HG02678 (cell line): ENCODE results near the gene BSND.

Source experiments
- ATAC-seq: cut with Tn5 transposase; IDR thresholded peaks from one replicate; pipeline ENCODE4 v1.9.1; 2021; ENCODE audit warnings: mild to moderate bottlenecking, moderate library complexity; ENCODE audit not compliant: unreplicated experiment

BSND gene

DNA sequence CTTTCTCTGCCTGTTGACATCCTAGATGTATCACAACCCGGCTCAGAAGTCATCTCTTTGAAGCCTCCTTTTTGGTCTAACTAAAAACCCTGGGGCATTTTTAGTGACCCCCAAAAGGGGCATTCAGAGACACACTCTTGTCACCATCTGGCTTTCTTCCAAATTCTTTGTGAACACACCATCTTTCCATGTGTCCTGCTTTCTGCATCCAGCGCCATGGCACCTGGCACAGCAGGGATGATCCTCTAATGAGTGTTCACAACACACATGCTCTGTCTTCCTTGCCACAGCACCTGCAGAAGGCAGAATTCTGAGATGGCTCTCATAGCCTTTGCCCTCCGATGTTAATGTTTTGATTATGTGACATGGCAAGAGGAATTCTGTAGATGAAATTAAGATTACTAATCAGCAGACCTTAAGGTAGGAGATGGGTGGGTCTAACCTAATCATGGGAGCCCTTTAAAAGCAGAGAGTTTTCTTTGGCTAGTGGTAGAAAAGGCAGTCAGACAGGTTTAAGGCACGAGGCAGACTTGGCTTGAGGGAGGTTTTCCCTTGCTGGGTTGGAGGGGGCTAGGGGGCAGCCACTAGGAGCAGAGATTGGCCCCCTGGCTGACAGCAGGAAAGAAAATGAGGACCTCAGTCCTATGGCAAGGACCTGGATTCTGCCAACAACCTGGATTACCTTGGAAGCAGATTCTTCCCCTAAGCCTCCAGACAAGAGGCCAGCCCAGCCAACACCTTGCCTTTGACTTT lies 23.2 kb upstream of the BSND start:
- no peak for ATAC-seq

DNA sequence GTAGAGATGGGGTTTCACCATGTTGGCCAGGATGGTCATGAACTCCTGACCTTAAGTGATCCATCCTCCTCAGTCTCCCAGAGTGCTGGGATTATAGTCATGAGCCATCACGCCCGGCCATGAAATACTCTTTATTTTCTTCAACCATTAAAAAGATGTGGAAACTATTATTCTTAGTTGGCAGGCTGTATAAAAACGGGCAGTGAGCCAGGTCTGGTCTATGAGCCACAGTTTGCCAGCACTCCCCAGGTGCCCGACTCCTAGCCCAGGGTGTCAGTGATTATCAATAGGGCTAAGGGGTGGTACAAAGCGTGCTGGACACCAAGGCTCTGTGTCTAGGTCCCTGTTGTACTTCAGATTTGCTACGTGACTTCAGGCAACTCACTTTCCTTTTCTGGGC lies 22.0 kb upstream of the BSND start:
- no peak for ATAC-seq

- ATAC-seq, result no peak
Observed at GRCh38 chr1:54977533-54978297, 21.0 kb upstream of the BSND start.

GRCh38 chr1:54978528-54979326 lies 20.0 kb upstream of the BSND start:
- ATAC-seq, result no peak

GRCh38 chr1:54979327-54979891 lies 19.3 kb upstream of the BSND start:
- no peak for ATAC-seq

DNA sequence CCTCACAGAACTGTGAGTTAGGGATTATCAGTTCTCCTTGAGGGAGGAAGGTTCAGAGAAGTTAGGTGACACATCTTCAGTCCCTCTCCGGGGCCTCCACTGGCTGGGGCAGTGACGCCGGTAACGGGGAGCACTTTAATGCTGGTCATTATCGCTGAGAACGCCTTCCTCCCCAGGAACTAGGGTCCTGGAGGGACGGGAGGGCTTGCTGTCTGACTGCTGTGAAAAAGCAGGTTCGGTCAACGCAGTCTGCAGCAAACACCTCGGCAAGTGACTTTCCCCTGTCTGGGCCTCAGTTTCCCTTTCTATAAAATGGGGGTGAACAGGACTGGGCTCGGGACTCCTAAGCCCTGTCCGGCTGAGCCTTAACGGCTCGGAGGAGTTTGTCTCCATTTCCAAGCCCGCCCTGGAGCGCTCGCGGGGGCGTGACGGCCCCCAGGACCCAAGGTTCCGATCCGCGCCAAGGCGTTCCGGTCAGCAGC lies 18.6 kb upstream of the BSND start:
- no peak for ATAC-seq

DNA sequence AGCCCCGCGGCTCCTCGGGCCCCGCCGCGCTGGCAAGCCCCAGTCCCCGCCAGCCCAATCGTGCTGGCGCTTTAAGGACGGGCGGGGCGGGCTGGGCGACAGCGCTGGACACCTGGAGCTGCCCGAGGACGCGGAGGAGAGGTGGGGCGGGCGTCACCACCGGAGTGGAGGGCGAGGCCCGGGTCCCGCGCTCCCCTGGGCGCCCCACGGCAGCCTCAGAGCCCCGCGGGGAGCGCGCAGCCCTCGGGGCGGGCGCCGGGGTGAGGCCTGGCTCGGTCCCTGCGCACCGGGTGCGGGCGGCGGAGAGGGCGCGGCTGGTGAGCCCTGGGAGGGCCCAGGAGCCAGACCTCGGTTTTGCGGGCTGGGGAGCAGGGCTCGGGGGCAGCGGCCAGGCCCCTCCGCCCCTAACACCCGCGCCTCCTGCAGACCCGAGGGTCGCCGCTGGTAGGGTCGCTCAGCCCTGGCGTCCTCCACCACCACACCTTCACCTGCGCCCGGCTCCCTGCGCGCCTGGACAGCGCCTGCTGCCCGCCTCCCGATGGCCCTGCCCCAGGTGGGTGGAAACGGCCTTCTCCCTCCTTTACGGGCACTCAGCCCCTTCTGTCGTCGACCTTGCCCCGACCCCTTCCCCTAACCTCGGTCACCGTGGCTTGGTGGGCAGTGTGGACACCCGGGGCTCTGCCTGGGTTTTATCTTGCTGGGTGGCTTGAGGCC lies 18.0 kb upstream of the BSND start, which contains the start of gene TMEM61:
TSS of gene TMEM61 (plus strand) at position 101 of the 714 bp plus-strand sequence. CDS start at position 539, 438 bp downstream.
- ATAC-seq, result no peak

DNA sequence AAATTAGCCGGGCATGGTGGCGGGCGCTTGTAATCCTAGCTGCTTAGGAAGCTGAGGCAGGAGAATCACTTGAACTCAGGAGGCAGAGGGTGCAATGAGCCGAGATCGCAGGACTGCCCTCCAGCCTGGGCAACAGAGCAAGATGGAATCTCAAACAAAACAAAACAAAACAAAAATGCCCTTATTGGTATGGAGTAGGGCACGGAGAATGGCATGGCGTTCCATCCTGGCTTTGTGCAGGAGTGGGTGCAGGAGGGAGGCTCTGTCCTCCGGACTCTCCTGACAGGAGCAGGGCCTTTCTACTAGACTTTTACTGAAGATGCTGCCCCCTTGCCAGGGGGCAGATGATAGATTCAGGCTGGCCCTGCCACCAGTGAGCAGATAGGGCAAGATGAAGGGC lies 17.3 kb upstream of the BSND start:
- ATAC-seq, result no peak

- no peak for ATAC-seq
Observed at GRCh38 chr1:54982739-54983138, 16.0 kb upstream of the BSND start.

GRCh38 chr1:54984131-54984842 lies 14.4 kb upstream of the BSND start:
- ATAC-seq, result no peak

GRCh38 chr1:54985556-54985955 lies 13.2 kb upstream of the BSND start:
- no peak for ATAC-seq

DNA sequence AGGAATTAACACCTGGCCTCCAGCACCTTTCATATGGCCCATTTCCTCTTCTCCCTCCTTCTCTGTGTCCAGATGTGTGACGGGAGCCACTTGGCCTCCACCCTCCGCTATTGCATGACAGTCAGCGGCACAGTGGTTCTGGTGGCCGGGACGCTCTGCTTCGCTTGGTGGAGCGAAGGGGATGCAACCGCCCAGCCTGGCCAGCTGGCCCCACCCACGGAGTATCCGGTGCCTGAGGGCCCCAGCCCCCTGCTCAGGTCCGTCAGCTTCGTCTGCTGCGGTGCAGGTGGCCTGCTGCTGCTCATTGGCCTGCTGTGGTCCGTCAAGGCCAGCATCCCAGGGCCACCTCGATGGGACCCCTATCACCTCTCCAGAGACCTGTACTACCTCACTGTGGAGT lies 12.7 kb upstream of the BSND start:
- no peak for ATAC-seq

GRCh38 chr1:54986533-54986932 lies 12.2 kb upstream of the BSND start:
- no peak for ATAC-seq

DNA sequence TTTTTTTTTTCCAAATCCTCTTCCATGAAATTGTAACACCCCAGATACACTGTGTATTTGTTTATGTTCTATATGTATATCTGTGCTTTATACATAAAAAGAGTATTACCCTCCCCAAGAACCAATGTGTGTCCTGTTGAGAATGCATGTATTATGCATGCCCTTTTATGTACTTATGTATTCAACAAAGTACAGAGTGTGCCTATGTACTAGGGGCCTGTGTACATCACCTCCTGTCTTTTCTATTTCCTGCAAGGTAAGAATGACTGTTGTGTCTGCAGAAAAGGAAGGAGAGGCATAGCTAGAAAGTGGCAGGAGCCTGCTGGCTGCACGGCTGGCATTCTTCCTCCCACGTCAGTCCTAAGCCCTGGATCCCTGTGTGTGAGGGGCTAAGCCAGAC lies 11.3 kb upstream of the BSND start:
- ATAC-seq, result no peak

- no peak for ATAC-seq
Observed at GRCh38 chr1:54987919-54988705, 10.6 kb upstream of the BSND start.

DNA sequence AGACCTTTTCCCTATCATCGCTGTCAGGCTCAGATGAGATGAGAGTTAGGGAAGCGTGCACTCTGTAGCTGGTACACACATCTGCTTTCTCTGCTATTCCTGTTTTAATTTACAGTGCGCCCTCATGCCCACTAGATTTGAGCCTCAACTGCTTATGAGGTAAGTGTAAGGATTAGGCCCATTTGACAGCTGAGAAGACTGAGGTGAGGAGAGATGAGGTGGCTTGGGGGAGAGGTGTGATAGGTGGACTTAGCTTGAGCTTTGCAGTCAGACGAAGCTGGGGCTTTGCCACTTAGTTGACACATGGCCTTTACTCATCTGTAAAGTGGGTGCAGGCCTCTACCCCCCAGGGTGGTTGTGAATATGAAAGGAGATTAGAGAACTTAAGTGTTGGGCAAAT lies 9.8 kb upstream of the BSND start:
- ATAC-seq, result no peak

DNA sequence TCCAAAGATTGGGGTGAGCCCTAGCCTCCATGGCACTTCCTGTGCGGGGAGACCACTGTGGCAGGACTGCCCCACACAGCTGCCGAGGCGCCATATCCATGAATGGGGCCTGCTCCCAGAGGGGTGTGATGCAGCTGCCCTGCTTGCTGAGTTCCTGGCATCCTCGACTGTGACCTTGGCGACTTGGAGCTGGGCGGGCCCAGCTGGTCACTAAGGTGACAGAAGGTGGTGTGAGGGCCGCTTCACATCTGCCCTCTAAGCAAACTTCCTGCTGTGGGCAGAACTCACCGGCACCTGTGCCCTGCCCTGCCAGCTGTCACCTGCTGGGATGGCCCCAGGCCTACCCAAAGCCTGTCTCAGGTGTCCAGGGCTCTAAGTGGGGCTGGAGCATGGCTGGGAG lies 9.3 kb upstream of the BSND start:
- no peak for ATAC-seq

DNA sequence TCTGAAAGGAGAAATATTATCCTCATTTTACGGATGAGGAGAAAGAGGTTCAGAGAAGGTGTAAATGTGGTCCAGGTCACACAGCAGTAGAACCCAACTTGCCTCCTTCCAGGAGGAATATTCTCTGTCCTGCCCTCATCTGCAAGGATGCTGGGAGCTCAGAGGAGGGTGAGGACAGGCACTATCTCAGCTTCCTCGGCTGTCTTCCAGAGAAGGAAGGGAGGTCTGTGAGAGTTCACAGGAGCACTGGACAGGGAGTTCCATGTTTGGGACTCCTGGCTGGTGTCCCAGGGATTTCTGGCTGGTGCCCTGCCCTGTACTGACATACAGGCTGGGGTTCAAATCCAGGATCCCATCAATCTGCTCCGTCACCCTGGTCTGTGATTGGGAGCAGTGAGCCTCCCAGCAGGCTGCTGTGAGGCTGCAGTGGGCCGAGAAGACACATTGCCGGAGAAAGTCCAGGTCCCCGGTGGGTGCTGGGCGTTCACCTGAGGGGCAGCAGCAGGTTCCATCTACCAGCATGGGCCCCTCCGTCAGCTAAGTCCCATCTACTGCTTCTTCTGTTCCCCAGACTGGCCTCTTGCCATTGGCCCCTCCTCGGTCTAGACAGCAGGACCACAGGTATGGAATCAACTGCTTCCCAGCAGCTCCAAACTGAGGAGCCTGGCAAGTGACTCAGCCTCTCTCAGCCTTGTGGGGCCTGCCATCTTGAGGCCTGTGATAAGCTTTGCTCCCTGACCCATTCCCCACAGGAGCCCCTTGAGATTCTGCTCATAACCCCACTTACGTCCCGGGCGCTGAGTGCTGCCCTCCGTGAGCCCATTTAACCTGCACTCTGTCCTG lies 8.5 kb upstream of the BSND start:
- no peak for ATAC-seq
